LNCaP clone FGC (cell line): ENCODE results near the gene ID3.

Experiments
- DNase-seq: peaks from one replicate; pipeline ENCODE4 v3.0.0-alpha.2; 2011; ENCODE audit warnings: low read depth
- H3K4me3 ChIP-seq: 2 replicates; pipeline ENCODE4 v1.5.1; 2011; ENCODE audit warnings: mild to moderate bottlenecking, low read depth, low read length, control low read depth
- CTCF ChIP-seq: IDR thresholded peaks from 2 replicates; pipeline ENCODE4 v1.5.1; 2012; ENCODE audit warnings: mild to moderate bottlenecking; ENCODE audit not compliant: control insufficient read depth, insufficient read depth; ENCODE audit errors: extremely low read depth

The ID3 gene

GRCh38 chr1:23558872-23559135 lies 497 bp downstream of the ID3 start:
- peak overlapping the region; percentile 61 for H3K4me3 ChIP-seq
- no peak for DNase-seq
- no peak for TF ChIP-seq CTCF

- DNase-seq = no peak
- TF ChIP-seq CTCF = no peak
- H3K4me3 ChIP-seq = peak overlapping the region; percentile 61
These were observed 995 bp downstream of the ID3 start for GRCh38 chr1:23558140-23558871.

- TF ChIP-seq CTCF = no peak
- DNase-seq = no peak
- peak overlapping the region; percentile 61 for H3K4me3 ChIP-seq
These were observed 1.7 kb downstream of the ID3 start for GRCh38 chr1:23557471-23558124.

GRCh38 chr1:23556635-23557470 lies 2.4 kb downstream of the ID3 start:
- no peak overlapping the region for H3K4me3 ChIP-seq
- no peak for TF ChIP-seq CTCF
- DNase-seq = peak; percentile 57

- no peak for DNase-seq
- no peak for TF ChIP-seq CTCF
- no peak overlapping the region for H3K4me3 ChIP-seq
These were observed 3.2 kb downstream of the ID3 start for GRCh38 chr1:23555986-23556634.

GRCh38 chr1:23555270-23555985 lies 3.9 kb downstream of the ID3 start:
- no peak for DNase-seq
- no peak for TF ChIP-seq CTCF
- peak overlapping the region; percentile 29; the same call in 1 of the 2 replicates for H3K4me3 ChIP-seq
